Ascending aorta (tissue), 2 donors: ENCODE results near the gene RPL27. TPM values are rescaled to one million over a fixed set of nuclear protein-coding genes. Genes with fewer than 3 reads are reported as not detected.
"Not testable (repeated sequence)": the region's sequence is repeated elsewhere in the genome, so short reads cannot be mapped to it uniquely, and the experiment has no call there.

Source experiments
- DNase-seq, 2 donors: peaks; one replicate each; pipeline ENCODE4 v3.0.0-alpha.2; 2019; ENCODE audit warnings: low spot score in 2 of 2
- H3K27ac ChIP-seq, 2 donors: fragments of 200-600 bp; sonication (generic); one replicate each; pipeline ENCODE4 v1.5.1; 2016 to 2017; ENCODE audit warnings: mild to moderate bottlenecking in 1 of 2
- H3K27me3 ChIP-seq: fragments of 200-600 bp; sonication (generic); one replicate; pipeline ENCODE4 v1.5.1; 2017
- H3K36me3 ChIP-seq, 2 donors: fragments of 200-600 bp; sonication (generic); one replicate each; pipeline ENCODE4 v1.5.1; 2016
- H3K4me1 ChIP-seq, 2 donors: fragments of 200-600 bp; sonication (generic); one replicate each; pipeline ENCODE4 v1.5.1; 2016 to 2017; ENCODE audit warnings: mild to moderate bottlenecking in 1 of 2
- H3K4me3 ChIP-seq, 2 donors: fragments of 200-600 bp; sonication (generic); one replicate each; pipeline ENCODE4 v1.5.1; 2016 to 2017; ENCODE audit warnings: mild to moderate bottlenecking in 1 of 2
- H3K9me3 ChIP-seq, 2 donors: fragments of 200-600 bp; sonication (generic); one replicate each; pipeline ENCODE4 v1.5.1; 2016
- CTCF ChIP-seq, 3 experiments: fragments of 200-600 bp in 2 of 3; fragments of 450-650 bp in 1 of 3; sonication (generic) in 2 of 3; IDR thresholded peaks; one replicate each; pipeline ENCODE4 v1.5.1; 2016 to 2019; ENCODE audit warnings: antibody characterized with exemption in 3 of 3, mild to moderate bottlenecking in 1 of 3, moderate library complexity in 1 of 3
- intact Hi-C: fragments of 100-400 bp; cut with DNase I; formaldehyde crosslinking; loops from one replicate; pipeline ENCODE4 v1.15.1; 2023
- total RNA-seq: library from RNA; depleted of rRNA; stranded (reverse); fragments of >200 nt; gene quantifications from one replicate; pipeline ENCODE4 v1.1.0, GENCODE V29; 2016

Gene RPL27
- total RNA-seq, 1 donor from 2014 or later, result 417 TPM

DNA sequence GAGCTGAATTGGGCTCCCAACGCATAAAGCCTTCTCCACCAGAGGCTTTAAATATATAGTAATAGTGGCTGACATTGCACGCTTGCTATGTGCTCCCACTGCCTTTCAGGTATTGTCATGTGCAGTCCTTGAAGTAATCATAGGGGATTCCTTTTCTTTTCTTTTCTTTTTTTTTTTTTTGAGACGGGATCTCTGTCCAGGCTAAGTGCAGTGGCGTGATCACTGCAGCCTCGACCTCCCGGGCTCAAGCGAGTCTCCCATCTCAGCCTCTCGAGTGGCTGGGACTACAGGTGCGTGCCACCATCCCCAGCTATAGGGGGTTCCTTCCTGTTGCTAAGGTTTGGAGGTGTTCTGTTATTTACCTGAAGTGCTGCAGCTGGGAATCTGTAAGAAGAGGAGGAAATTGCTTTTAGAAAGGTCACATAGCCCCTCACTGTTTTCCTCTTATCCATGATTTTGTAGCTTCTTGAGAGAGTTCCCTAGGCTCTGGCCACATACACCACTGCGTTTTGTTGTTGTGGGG lies 845 bp downstream of the RPL27 start:
- Histone ChIP-seq H3K4me3 (peak overlapping the region; percentile 78 to 94), H3K4me1 (peaks cover 7 to 13% of the 10 kb centered on the region in 2 donors), H3K27ac (peak overlapping the region; percentile 81 to 91), H3K27me3 (no peaks in the 10 kb centered on the region), H3K9me3 (no peaks in the 10 kb centered on the region), H3K36me3 (peaks cover 38 to 45% of the 10 kb centered on the region in 2 donors)
- TF ChIP-seq CTCF (IDR thresholded peaks at IDR 0.05), result no peak
- intact Hi-C loops, result loop anchor here (2.0 to 10.0 kb wide), 2 partner anchors 26 to 154 kb away; partner anchors contain the start of genes AOC2 and RND2
- DNase-seq, result no peak

- not testable (repeated sequence) for DNase-seq, H3K27ac ChIP-seq
- H3K36me3 ChIP-seq, result peaks cover 38 to 51% of the 10 kb centered on the region in 2 donors
These were observed 2.7 kb downstream of the RPL27 start for GRCh38 chr17:43000894-43001293.

GRCh38 chr17:43003542-43004172 lies 5.4 kb downstream of the RPL27 start:
- Histone ChIP-seq H3K9me3 (no peaks in the 10 kb centered on the region), H3K4me3 (no peak overlapping the region), H3K4me1 (peaks cover 7 to 15% of the 10 kb centered on the region in 2 donors), H3K27ac (peak overlapping the region in 1 of 2 donors; percentile 30), H3K36me3 (peaks cover 38 to 51% of the 10 kb centered on the region in 2 donors), H3K27me3 (no peaks in the 10 kb centered on the region)
- peak in 1 of 2 donors; percentile 80 for DNase-seq
- peak in 2 of 3 experiments; percentile 8 to 17 for TF ChIP-seq CTCF (IDR thresholded peaks at IDR 0.05)
- intact Hi-C loops, result no loop called here

More at GRCh38 chr17:43000894-43001293, 2.7 kb downstream of the RPL27 start:
- H3K4me3 ChIP-seq, intact Hi-C loops, H3K27me3 ChIP-seq, H3K9me3 ChIP-seq: not testable (repeated sequence)
- peaks cover 7 to 13% of the 10 kb centered on the region in 2 donors for H3K4me1 ChIP-seq

DNA sequence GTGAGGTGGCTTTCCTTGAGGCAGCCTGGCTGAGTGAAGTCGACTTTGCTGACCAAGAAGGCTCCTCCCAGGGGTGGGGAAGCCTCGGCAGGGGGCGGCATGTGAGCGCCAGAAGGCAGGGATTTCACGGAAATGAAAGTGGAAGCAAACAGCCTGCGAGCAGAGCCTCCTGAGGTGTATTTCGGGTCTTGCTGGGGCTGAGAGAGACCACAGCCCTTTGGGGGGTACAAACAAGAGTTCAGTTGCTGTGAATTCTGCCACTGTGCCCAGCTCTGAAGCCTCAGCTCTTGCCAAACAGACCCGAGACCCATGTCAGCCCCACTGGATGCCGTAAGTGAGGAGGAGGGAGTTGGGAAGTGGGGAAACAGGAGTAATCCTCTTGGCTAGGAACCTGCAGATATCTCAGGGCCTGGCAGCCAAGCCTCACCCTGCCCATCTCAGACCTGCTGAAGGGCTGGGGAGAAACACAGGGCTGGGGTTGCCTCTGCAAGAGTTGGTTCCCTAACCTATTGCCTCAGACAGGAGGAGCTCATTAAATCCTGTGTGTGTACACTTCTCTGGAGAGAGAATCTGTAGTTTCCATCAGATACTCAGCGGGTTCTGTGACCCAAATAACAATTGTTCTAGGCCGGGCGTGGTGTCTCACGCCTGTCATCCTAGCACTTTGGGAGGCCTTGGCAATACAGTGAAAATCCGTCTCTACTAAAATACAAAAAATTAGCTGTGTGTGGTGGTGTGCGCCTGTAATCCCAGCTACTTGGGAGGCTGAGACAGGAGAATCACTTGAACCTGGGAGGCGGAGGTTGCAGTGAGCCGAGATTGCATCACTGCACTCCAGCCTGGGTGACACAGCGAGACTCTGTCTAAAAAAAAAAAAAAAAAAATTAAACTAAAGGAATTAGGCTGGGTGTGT lies 8.7 kb downstream of the RPL27 start, which contains the start of gene IFI35:
Gene IFI35, plus strand, starts transcription at position 146 of the 913 bp plus-strand sequence. Its CDS starts 164 bp downstream, at position 310.
- intact Hi-C loops, result no loop called here
- DNase-seq, result peak in 1 of 2 donors; percentile 92
- H3K4me1 ChIP-seq, result peaks cover 0 to 6% of the 10 kb centered on the region in 2 donors

DNA sequence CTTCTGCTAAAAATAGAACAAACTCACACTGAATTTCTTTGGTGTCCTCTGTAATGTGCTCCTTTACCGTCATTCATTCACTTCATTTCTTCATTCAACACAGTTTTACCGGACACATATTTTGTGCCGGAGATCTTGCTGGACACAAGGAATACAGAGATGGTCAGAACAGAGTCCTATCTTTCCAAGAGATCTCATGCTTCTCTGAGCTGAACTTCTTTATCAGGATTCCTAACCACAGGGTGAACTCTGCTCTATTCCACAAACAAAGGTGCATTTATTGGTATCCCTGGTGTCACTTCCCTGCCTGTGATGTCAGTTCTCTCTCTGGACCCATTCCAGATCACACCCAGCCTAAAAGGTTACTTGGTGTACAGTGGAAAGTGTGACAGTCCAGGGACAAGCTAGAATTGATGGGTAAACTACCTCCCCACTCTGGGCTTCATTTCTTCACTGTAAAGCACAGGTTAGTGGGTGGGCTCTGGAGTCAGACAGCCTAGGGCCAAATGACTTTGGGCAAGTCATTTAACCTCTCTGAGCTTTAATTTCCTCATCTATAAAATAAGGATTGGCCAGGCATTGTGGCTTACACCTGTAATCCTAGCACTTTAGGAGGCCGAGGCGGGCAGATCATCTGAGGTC lies 12.6 kb downstream of the RPL27 start:
- Histone ChIP-seq H3K27me3 (no peaks in the 10 kb centered on the region), H3K36me3 (peaks cover 19 to 21% of the 10 kb centered on the region in 2 donors), H3K4me3 (no peak overlapping the region), H3K4me1 (peaks cover 0 to 6% of the 10 kb centered on the region in 2 donors), H3K9me3 (no peaks in the 10 kb centered on the region), H3K27ac (no peak overlapping the region)
- intact Hi-C loops, result no loop called here
- no peak for DNase-seq
- no peak for TF ChIP-seq CTCF (IDR thresholded peaks at IDR 0.05)

More for the DNA sequence above, 8.7 kb downstream of the RPL27 start, which contains the start of gene IFI35:
- Histone ChIP-seq H3K27ac (peak within 1 kb of the TSS; percentile 84), H3K4me3 (peak within 1 kb of the TSS; percentile 70 to 71), H3K9me3 (no peaks in the 10 kb centered on the region), H3K36me3 (peaks cover 18 to 25% of the 10 kb centered on the region in 2 donors), H3K27me3 (no peaks in the 10 kb centered on the region)
- TF ChIP-seq CTCF (IDR thresholded peaks at IDR 0.05), result peak in 2 of 3 experiments; percentile 16 to 49
